ENCODE measurements around the gene GRK2. TPM values are rescaled to one million over a fixed set of nuclear protein-coding genes. Genes with fewer than 3 reads are reported as not detected.

GRK2 gene
- total and polyA plus RNA-seq, 5 donors from 2014 or later = 13.2 to 295 (median 25.4) TPM

DNA sequence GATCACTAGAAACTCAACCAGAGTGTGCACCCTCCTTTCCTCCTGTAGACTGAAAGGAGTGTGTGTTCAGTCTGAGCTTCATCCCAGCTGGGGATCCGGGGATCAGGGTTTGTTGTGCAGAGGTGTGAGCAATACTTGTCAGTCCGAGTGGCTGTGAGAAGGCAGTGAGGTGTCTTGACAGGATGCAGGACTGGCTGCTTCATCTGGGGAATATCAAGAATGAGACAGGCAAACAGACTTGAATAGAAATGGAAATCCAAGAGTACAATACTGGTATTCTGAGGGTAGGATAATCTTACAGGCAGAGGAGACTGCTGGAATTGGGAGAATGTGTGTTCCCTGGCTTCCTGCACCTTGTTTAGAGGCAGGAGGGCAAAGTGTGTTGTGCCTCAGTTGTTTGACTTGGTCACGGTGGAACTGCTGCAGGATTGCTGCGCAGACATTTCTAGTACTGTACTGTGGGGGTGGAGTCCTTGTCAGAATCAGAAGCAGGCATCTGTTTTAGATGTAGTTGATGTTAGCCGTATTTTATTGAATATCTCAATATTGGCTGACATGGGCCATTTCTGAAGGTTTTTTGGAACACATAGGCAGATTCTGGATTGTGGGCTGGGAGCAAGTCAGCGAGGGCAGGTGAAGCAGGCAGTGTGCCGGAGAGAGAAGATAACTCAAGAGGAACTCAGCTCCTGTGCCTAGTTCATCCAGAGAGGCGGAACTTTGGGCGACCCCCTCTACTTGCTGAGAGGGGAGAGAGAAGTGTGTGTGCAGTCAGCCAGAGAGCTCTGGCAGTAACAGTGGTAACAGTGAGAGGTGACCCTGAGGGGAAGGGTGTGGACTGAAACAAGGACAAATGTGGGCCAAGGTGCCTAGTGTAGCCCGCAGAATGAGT is 27.1 kb upstream of the GRK2 start:
- DNase-seq = no peak
- Mint-ChIP-seq H3K4me1 (peaks cover 39 to 62% (median 50%) of the 10 kb centered on the region in 4 donors), H3K36me3 (peaks cover 17% of the 10 kb centered on the region)

DNA sequence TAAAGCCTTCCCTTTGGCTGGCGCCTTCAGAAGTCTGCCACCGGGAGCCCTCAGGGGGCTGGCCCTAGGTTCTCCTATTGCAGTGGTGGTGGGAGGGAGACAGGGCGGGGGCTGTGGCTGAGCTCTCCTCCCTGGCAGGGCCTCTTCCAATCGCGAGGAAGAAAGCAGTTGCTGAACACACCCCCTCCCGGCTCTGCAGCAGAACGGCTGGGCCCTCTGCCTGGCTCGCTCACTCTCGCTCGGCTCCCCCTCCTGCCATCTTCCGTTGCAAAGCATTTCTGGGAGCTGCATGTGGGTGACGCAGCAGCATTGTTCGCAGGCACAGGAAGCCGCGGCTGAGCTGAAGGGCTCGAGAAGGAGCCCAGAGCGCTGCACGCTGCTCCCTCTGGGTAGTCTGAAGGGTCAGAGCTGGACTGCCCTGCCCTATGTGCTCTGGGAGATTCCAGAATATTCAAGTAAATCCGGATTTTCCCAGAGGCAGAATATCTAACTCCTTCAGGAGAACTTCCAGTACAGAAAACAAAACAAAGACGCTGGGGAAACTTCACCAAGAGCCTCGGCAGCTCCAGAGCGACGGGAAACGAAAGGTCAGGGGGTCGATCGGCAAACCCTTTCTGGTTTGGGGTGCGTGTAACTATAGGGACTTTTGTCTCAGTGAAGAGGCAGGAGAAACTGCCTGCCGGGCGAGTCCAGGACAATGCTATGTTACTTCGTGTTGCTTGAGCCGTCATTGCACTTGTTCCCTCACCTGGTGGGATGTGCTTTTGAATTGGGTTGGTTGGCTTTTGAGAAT is 26.3 kb upstream of the GRK2 start:
- Mint-ChIP-seq H3K9me3 (no peaks in the 10 kb centered on the region), H3K36me3 (peaks cover 22% of the 10 kb centered on the region), H3K4me1 (peaks cover 35 to 62% (median 49%) of the 10 kb centered on the region in 4 donors), H3K27me3 (no peaks in the 10 kb centered on the region), H3K27ac (peak overlapping the region; percentile 99 to 100 (median 100)), H3K4me3 (peak overlapping the region; percentile 97 to 99 (median 98))
- H3K4me3 ChIP-seq (ENCODE audit: low read depth, low read length) = peak overlapping the region; percentile 94
- peak overlapping the region; percentile 96 for H3K27ac ChIP-seq (ENCODE audit: insufficient read depth, low read length, poor library complexity, severe bottlenecking)
- H3K4me1 ChIP-seq (ENCODE audit: control insufficient read depth, insufficient read depth, low read length, poor library complexity, severe bottlenecking) = peaks cover 44% of the 10 kb centered on the region
- peaks cover 23% of the 10 kb centered on the region for H3K36me3 ChIP-seq (ENCODE audit: control insufficient read depth, insufficient read depth, low read length)
- DNase-seq = peak; percentile 95 to 99 (median 96)
- H3K9me3 ChIP-seq (ENCODE audit: control insufficient read depth in 2 of 2, low read length in 2 of 2) = no peaks in the 10 kb centered on the region
- no peaks in the 10 kb centered on the region for H3K27me3 ChIP-seq (ENCODE audit: control insufficient read depth, insufficient read depth, low read length)
- peak; percentile 92 to 94 for ATAC-seq (ENCODE audit: low read depth in 2 of 2)

More for the DNA sequence above, 27.1 kb upstream of the GRK2 start:
- Histone ChIP-seq H3K4me3 (ENCODE audit: low read depth, low read length) (peak overlapping the region; percentile 72), H3K9me3 (ENCODE audit: control insufficient read depth in 2 of 2, low read length in 2 of 2) (no peaks in the 10 kb centered on the region), H3K36me3 (ENCODE audit: control insufficient read depth, insufficient read depth, low read length) (peaks cover 16% of the 10 kb centered on the region), H3K4me1 (ENCODE audit: control insufficient read depth, insufficient read depth, low read length, poor library complexity, severe bottlenecking) (peaks cover 44% of the 10 kb centered on the region), H3K27me3 (ENCODE audit: control insufficient read depth, insufficient read depth, low read length) (no peaks in the 10 kb centered on the region), H3K27ac (ENCODE audit: insufficient read depth, low read length, poor library complexity, severe bottlenecking) (peak overlapping the region; percentile 96)
- no peaks in the 10 kb centered on the region for H3K9me3 Mint-ChIP-seq
- no peak for ATAC-seq (ENCODE audit: low read depth in 2 of 2)
- no peaks in the 10 kb centered on the region for H3K27me3 Mint-ChIP-seq
- peak overlapping the region; percentile 81 to 100 (median 100) for H3K27ac Mint-ChIP-seq
- peak overlapping the region; percentile 97 to 99 (median 98) for H3K4me3 Mint-ChIP-seq

- H3K4me3 ChIP-seq (ENCODE audit: low read depth, low read length) = peak overlapping the region; percentile 94
- H3K36me3 Mint-ChIP-seq = peaks cover 30% of the 10 kb centered on the region
- H3K4me3 Mint-ChIP-seq = peak overlapping the region; percentile 97 to 99 (median 98)
- H3K9me3 ChIP-seq (ENCODE audit: control insufficient read depth in 2 of 2, low read length in 2 of 2) = no peaks in the 10 kb centered on the region
- no peaks in the 10 kb centered on the region for H3K27me3 Mint-ChIP-seq
- no peaks in the 10 kb centered on the region for H3K27me3 ChIP-seq (ENCODE audit: control insufficient read depth, insufficient read depth, low read length)
- peaks cover 44% of the 10 kb centered on the region for H3K4me1 ChIP-seq (ENCODE audit: control insufficient read depth, insufficient read depth, low read length, poor library complexity, severe bottlenecking)
- peak; percentile 80 to 86 (median 84) for DNase-seq
- H3K9me3 Mint-ChIP-seq = no peaks in the 10 kb centered on the region
- ATAC-seq (ENCODE audit: low read depth in 2 of 2) = peak; percentile 29 to 34
- peak overlapping the region; percentile 99 to 100 (median 100) for H3K27ac Mint-ChIP-seq
- peaks cover 31% of the 10 kb centered on the region for H3K36me3 ChIP-seq (ENCODE audit: control insufficient read depth, insufficient read depth, low read length)
- peak overlapping the region; percentile 96 for H3K27ac ChIP-seq (ENCODE audit: insufficient read depth, low read length, poor library complexity, severe bottlenecking)
- peaks cover 35 to 67% (median 55%) of the 10 kb centered on the region in 4 donors for H3K4me1 Mint-ChIP-seq
Measured at GRCh38 chr11:67240576-67241389, 25.5 kb upstream of the GRK2 start.

DNA sequence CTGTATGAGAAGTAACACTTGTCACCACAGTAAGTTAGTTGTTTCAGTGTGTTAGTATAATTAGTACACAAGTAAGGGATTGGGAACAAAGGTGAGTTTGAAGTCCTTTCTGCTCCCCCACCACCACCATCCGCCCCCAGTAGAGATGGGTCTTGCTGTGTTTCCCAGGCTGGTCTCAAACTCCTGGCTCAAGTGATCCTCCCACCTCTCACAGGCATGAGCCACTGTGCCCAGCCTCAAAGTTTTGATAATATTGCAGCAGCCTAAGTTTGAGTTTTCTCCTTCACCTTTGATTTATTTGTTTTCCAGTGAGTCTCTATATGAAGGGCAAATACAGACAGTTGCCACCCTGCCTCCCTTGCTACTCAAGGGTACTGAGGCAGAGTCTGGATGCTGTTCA is 23.7 kb upstream of the GRK2 start:
- Mint-ChIP-seq H3K9me3 (no peaks in the 10 kb centered on the region), H3K4me1 (peaks cover 35 to 73% (median 59%) of the 10 kb centered on the region in 4 donors), H3K36me3 (peaks cover 40% of the 10 kb centered on the region), H3K27me3 (no peaks in the 10 kb centered on the region), H3K4me3 (peak overlapping the region; percentile 97 to 99 (median 98)), H3K27ac (peak overlapping the region; percentile 83 to 100 (median 95))
- ATAC-seq (ENCODE audit: low read depth in 2 of 2) (no peak), DNase-seq (no peak)
- Histone ChIP-seq H3K36me3 (ENCODE audit: control insufficient read depth, insufficient read depth, low read length) (peaks cover 46% of the 10 kb centered on the region), H3K4me3 (ENCODE audit: low read depth, low read length) (peak overlapping the region; percentile 94), H3K27me3 (ENCODE audit: control insufficient read depth, insufficient read depth, low read length) (no peaks in the 10 kb centered on the region), H3K27ac (ENCODE audit: insufficient read depth, low read length, poor library complexity, severe bottlenecking) (peak overlapping the region; percentile 96), H3K9me3 (ENCODE audit: control insufficient read depth in 2 of 2, low read length in 2 of 2) (no peaks in the 10 kb centered on the region), H3K4me1 (ENCODE audit: control insufficient read depth, insufficient read depth, low read length, poor library complexity, severe bottlenecking) (peaks cover 44% of the 10 kb centered on the region)

- Histone ChIP-seq H3K27ac (ENCODE audit: insufficient read depth, low read length, poor library complexity, severe bottlenecking) (peak overlapping the region; percentile 96), H3K27me3 (ENCODE audit: control insufficient read depth, insufficient read depth, low read length) (no peaks in the 10 kb centered on the region), H3K36me3 (ENCODE audit: control insufficient read depth, insufficient read depth, low read length) (peaks cover 51% of the 10 kb centered on the region), H3K4me3 (ENCODE audit: low read depth, low read length) (peak overlapping the region; percentile 94), H3K9me3 (ENCODE audit: control insufficient read depth in 2 of 2, low read length in 2 of 2) (no peaks in the 10 kb centered on the region), H3K4me1 (ENCODE audit: control insufficient read depth, insufficient read depth, low read length, poor library complexity, severe bottlenecking) (peaks cover 44% of the 10 kb centered on the region)
- Mint-ChIP-seq H3K36me3 (peaks cover 43% of the 10 kb centered on the region), H3K27ac (peak overlapping the region; percentile 83 to 100 (median 95)), H3K4me1 (peaks cover 35 to 75% (median 59%) of the 10 kb centered on the region in 4 donors), H3K27me3 (no peaks in the 10 kb centered on the region), H3K4me3 (peak overlapping the region; percentile 97 to 99 (median 98)), H3K9me3 (no peaks in the 10 kb centered on the region)
- ATAC-seq (ENCODE audit: low read depth in 2 of 2) (no peak), DNase-seq (no peak)
Measured at GRCh38 chr11:67243051-67243450, 23.2 kb upstream of the GRK2 start.

GRCh38 chr11:67245046-67245445 is 21.2 kb upstream of the GRK2 start:
- H3K27me3 ChIP-seq (ENCODE audit: control insufficient read depth, insufficient read depth, low read length) = no peaks in the 10 kb centered on the region
- H3K27ac ChIP-seq (ENCODE audit: insufficient read depth, low read length, poor library complexity, severe bottlenecking) = no peak overlapping the region
- H3K36me3 Mint-ChIP-seq = peaks cover 61% of the 10 kb centered on the region
- H3K36me3 ChIP-seq (ENCODE audit: control insufficient read depth, insufficient read depth, low read length) = peaks cover 71% of the 10 kb centered on the region
- ATAC-seq (ENCODE audit: low read depth in 2 of 2) (no peak), DNase-seq (no peak)
- no peak overlapping the region for H3K27ac Mint-ChIP-seq
- H3K4me1 Mint-ChIP-seq = peaks cover 27 to 72% (median 46%) of the 10 kb centered on the region in 4 donors
- no peaks in the 10 kb centered on the region for H3K27me3 Mint-ChIP-seq
- peaks cover 31% of the 10 kb centered on the region for H3K4me1 ChIP-seq (ENCODE audit: control insufficient read depth, insufficient read depth, low read length, poor library complexity, severe bottlenecking)
- H3K4me3 Mint-ChIP-seq = peak overlapping the region in 2 of 4 donors; percentile 29 to 58
- no peaks in the 10 kb centered on the region for H3K9me3 Mint-ChIP-seq
- H3K4me3 ChIP-seq (ENCODE audit: low read depth, low read length) = no peak overlapping the region
- no peaks in the 10 kb centered on the region for H3K9me3 ChIP-seq (ENCODE audit: control insufficient read depth in 2 of 2, low read length in 2 of 2)

Measured in CD4-positive, CD25-positive, alpha-beta regulatory T cell (primary cell).